ENCODE measurements around the gene USP46. TPM values are rescaled to one million over a fixed set of nuclear protein-coding genes. Genes with fewer than 3 reads are reported as not detected.

The USP46 gene
- total and polyA plus RNA-seq, 2 of the 8 experiments (the other 6 are each of a cell fraction or from before 2014, with no cell fraction given): 10.6 to 62.4 TPM

DNA sequence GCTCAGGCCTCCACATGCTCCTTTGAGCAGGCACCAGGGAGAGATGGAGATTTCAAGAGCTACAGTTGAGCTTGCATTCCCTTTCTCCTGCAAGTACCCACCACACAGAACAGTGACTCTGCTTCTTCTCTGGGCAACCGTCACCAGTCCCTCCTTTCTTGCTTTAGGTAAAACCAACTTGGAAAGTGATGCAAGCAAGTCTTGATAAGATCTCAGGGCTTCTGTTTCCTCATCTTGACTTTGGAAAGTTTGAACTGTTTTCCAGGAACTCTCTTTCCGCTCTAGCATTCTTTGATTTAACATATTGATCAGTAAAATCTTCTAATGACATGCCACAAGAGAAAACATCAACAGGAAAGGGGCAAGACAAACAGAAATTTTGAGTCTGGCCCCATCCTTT, 73.7 kb downstream of the USP46 start:
- 74% methylated on average over 2 of the region's 2 CpGs; no CpG with 5 or more reads in 1 of the 2 experiments for whole genome bisulfite sequencing, 2 experiments (ENCODE audit: extremely low coverage in 1 of 2, insufficient coverage in 1 of 2, insufficient read length in 1 of 2, insufficient replicate concordance in 2 of 2, low coverage in 1 of 2, low lambda C conversion rate in 2 of 2, missing lambda C conversion rate in 1 of 2)
- POLR2A ChIA-PET (ENCODE audit: partially characterized antibody): no interaction called here
- no peak overlapping the region for H2AK5ac ChIP-seq (ENCODE audit: low read depth, low read length)
- H4K91ac ChIP-seq (replicated peaks; ENCODE audit: insufficient read length, low read length): no peak overlapping the region
- no peak overlapping the region for H3K4me2 ChIP-seq (ENCODE audit: insufficient read depth in 1 of 2, low read depth in 2 of 2, low read length in 2 of 2)
- H3K56ac ChIP-seq (replicated peaks; ENCODE audit: insufficient read length, low read depth, low read length): no peak overlapping the region
- H4K20me1 ChIP-seq (replicated peaks in 1 of 2; ENCODE audit: control insufficient read depth in 1 of 2, insufficient read depth in 2 of 2, low read length in 2 of 2): no peaks in the 10 kb centered on the region
- no peak overlapping the region for H2BK15ac ChIP-seq (ENCODE audit: low read length)
- H3K18ac ChIP-seq (ENCODE audit: extremely low read depth, low read length): no peak overlapping the region
- no peaks in the 10 kb centered on the region for H3K79me1 ChIP-seq (ENCODE audit: low read depth, low read length)
- CTCF ChIA-PET (ENCODE audit: partially characterized antibody): interaction anchor here (1.0 kb wide), 1 partner anchor 40 kb away, joined by 4 read pairs; no protein-coding TSS in a partner anchor
- no peaks in the 10 kb centered on the region for H3K36me3 ChIP-seq (ENCODE audit: control insufficient read depth in 2 of 4, insufficient read depth in 4 of 4, low read length in 3 of 4)
- H3K79me2 ChIP-seq (ENCODE audit: control insufficient read depth in 1 of 2, insufficient read depth in 2 of 2, low read length in 2 of 2): no peaks in the 10 kb centered on the region
- H4K8ac ChIP-seq (ENCODE audit: extremely low read depth, insufficient read depth, low read length): no peak overlapping the region; the same call in 1 of the 2 replicates
- no peak overlapping the region for H2BK120ac ChIP-seq (replicated peaks; ENCODE audit: low read depth, low read length)
- H4K5ac ChIP-seq (ENCODE audit: insufficient read length, low read depth, low read length): no peak overlapping the region
- no peak overlapping the region for H3K14ac ChIP-seq (ENCODE audit: insufficient read length)
- DNase-seq (ENCODE audit: low read depth in 1 of 2, low spot score in 2 of 2) (no peak), FAIRE-seq (no peak)
- no peak overlapping the region for H3K4ac ChIP-seq (replicated peaks; ENCODE audit: insufficient read length, low read depth, low read length)
- H3K4me3 ChIP-seq (ENCODE audit: extremely low read depth in 1 of 4, insufficient read depth in 2 of 4, low read depth in 3 of 4, low read length in 4 of 4): no peak overlapping the region
- no peak for TF ChIP-seq CTBP2 (IDR thresholded peaks at IDR 0.05; ENCODE audit: borderline replicate concordance, insufficient read depth, insufficient read length, low read length)
- no peak for TF ChIP-seq TAF1 (IDR thresholded peaks at IDR 0.05; ENCODE audit: low read depth, low read length)
- TF ChIP-seq YY1 (IDR thresholded peaks at IDR 0.05; ENCODE audit: low read depth, low read length): no peak
- no peak for TF ChIP-seq JUN (IDR thresholded peaks at IDR 0.05; ENCODE audit: low read depth, low read length)
- no peak for TF ChIP-seq SAP30 (IDR thresholded peaks at IDR 0.05; ENCODE audit: insufficient read depth, insufficient replicate concordance, low read length)
- no peak for TF ChIP-seq TBP (IDR thresholded peaks at IDR 0.05; ENCODE audit: low read depth, low read length)
- no peak for TF ChIP-seq TCF12 (IDR thresholded peaks at IDR 0.05; ENCODE audit: low read depth, low read length)
- TF ChIP-seq EGR1 (IDR thresholded peaks at IDR 0.05; ENCODE audit: borderline replicate concordance, low read depth, low read length): no peak
- TF ChIP-seq CBX5 (IDR thresholded peaks at IDR 0.05; ENCODE audit: low read depth, low read length): no peak
- no peak for TF ChIP-seq GABPA (IDR thresholded peaks at IDR 0.05; ENCODE audit: borderline replicate concordance, insufficient read depth, low read length)
- no peak for TF ChIP-seq POLR2A (IDR thresholded peaks at IDR 0.05; ENCODE audit: control extremely low read depth in 1 of 2, low read depth in 2 of 2, low read length in 2 of 2)
- TF ChIP-seq SIN3A (conservative IDR thresholded peaks at IDR 0.05 in 1 of 2, IDR thresholded peaks at IDR 0.05 in 1 of 2; ENCODE audit: low read depth in 1 of 2, low read length in 2 of 2): no peak
- TF ChIP-seq HDAC6 (IDR thresholded peaks at IDR 0.05; ENCODE audit: low read depth, low read length): no peak
- no peak for TF ChIP-seq EZH2 (IDR thresholded peaks at IDR 0.05; ENCODE audit: low read depth, low read length, severe bottlenecking)
- no peaks in the 10 kb centered on the region for H3K4me1 ChIP-seq (replicated peaks in 1 of 4; ENCODE audit: control insufficient read depth in 3 of 4, insufficient read depth in 4 of 4, low read length in 3 of 4)
- H3K9ac ChIP-seq (replicated peaks in 1 of 4; ENCODE audit: extremely low read depth in 1 of 4, low read depth in 3 of 4, low read length in 3 of 4): no peak overlapping the region
- no peak overlapping the region for H2BK5ac ChIP-seq (ENCODE audit: low read depth, low read length)
- H3K23ac ChIP-seq (ENCODE audit: insufficient read length): no peak overlapping the region
- no peak overlapping the region for H2BK20ac ChIP-seq (ENCODE audit: low read length)
- no peak overlapping the region for H2AFZ ChIP-seq (ENCODE audit: low read length)
- no peaks in the 10 kb centered on the region for H3K9me3 ChIP-seq (ENCODE audit: insufficient read depth in 2 of 2, low read depth in 1 of 2, low read length in 1 of 2)
- no peak overlapping the region for H3K27ac ChIP-seq (ENCODE audit: low read depth, low read length)
- H3K23me2 ChIP-seq (ENCODE audit: low read depth, low read length): no peaks in the 10 kb centered on the region
- H2BK12ac ChIP-seq (ENCODE audit: low read depth, low read length): no peak overlapping the region
- H3K27me3 ChIP-seq (replicated peaks in 1 of 4; ENCODE audit: control insufficient read depth in 3 of 4, extremely low read depth in 1 of 4, insufficient read depth in 3 of 4, low read length in 3 of 4): no peaks in the 10 kb centered on the region
